Measurements from ENCODE around the gene ZNF681. TPM values are rescaled to one million over a fixed set of nuclear protein-coding genes. Genes with fewer than 3 reads are reported as not detected.

The ZNF681 gene
- total and polyA plus RNA-seq, 9 of the 15 experiments (the other 6 are each of a cell fraction or from before 2014, with no cell fraction given), result 2.8 to 8.6 (median 4.1) TPM

- TF ChIP-seq FOXK1 (CRISPR knock-in tag; IDR thresholded peaks at IDR 0.05; ENCODE audit: borderline replicate concordance) (no peak), ETS1 (conservative IDR thresholded peaks at IDR 0.05; ENCODE audit: control insufficient read depth, low read depth, low read length) (0 out of 2 replicates have a peak, but pooled peaks have one; percentile 34), CTCF (IDR thresholded peaks at IDR 0.05 in 2 of 3, conservative IDR thresholded peaks at IDR 0.05 in 1 of 3; ENCODE audit: insufficient read depth in 2 of 3, low read depth in 1 of 3, low read length in 3 of 3) (0 out of 6 replicates have a peak, but pooled peaks of 1 of the 3 experiments have one; percentile 10), KLF13 (tag; IDR thresholded peaks at IDR 0.05; ENCODE audit: borderline replicate concordance, low read depth) (no peak), ZFPM2 (CRISPR knock-in tag; IDR thresholded peaks at IDR 0.05) (no peak), MGA (IDR thresholded peaks at IDR 0.05) (0 out of 2 replicates have a peak, but pooled peaks have one; percentile 49), POLR2A (conservative IDR thresholded peaks at IDR 0.05) (peak; percentile 93), TEAD4 (IDR thresholded peaks at IDR 0.05; ENCODE audit: low read length) (peak; percentile 29; the same call in 1 of the 2 replicates), TEAD4 (CRISPR knock-in tag; IDR thresholded peaks at IDR 0.05; ENCODE audit: borderline replicate concordance) (no peak)
These were observed at the start of gene ZNF681 (continued) for GRCh38 chr19:23758187-23759074.
